Osteocyte (in vitro differentiated cells): ENCODE measurements around the gene OCIAD1. TPM values are rescaled to one million over a fixed set of nuclear protein-coding genes. Genes with fewer than 3 reads are reported as not detected.

Source experiments
- DNase-seq: peaks from one replicate; pipeline ENCODE4 v3.0.0; 2021; ENCODE audit warnings: mixed read lengths; ENCODE audit not compliant: unreplicated experiment; ENCODE audit errors: extremely low spot score
- H3K27ac Mint-ChIP-seq: one replicate; pipeline ENCODE4 v1.8.0; 2021; ENCODE audit warnings: mild to moderate bottlenecking, mixed read lengths; ENCODE audit not compliant: unreplicated experiment
- H3K27me3 Mint-ChIP-seq: one replicate; pipeline ENCODE4 v1.8.0; 2021; ENCODE audit warnings: mixed read lengths; ENCODE audit not compliant: unreplicated experiment
- H3K36me3 Mint-ChIP-seq: one replicate; pipeline ENCODE4 v1.8.0; 2021; ENCODE audit warnings: mixed read lengths; ENCODE audit not compliant: unreplicated experiment
- H3K4me1 Mint-ChIP-seq: one replicate; pipeline ENCODE4 v1.8.0; 2021; ENCODE audit warnings: mixed read lengths; ENCODE audit not compliant: unreplicated experiment
- H3K4me3 Mint-ChIP-seq: one replicate; pipeline ENCODE4 v1.8.0; 2021; ENCODE audit warnings: mild to moderate bottlenecking, moderate library complexity, mixed read lengths; ENCODE audit not compliant: unreplicated experiment
- H3K9me3 Mint-ChIP-seq: one replicate; pipeline ENCODE4 v1.8.0; 2021; ENCODE audit warnings: mixed read lengths; ENCODE audit not compliant: unreplicated experiment
- CTCF ChIP-seq: fragments of 200-600 bp; sonication (generic); IDR thresholded peaks from 2 replicates; pipeline ENCODE4 v1.5.0; 2021; ENCODE audit warnings: antibody characterized with exemption, mild to moderate bottlenecking, moderate library complexity
- total RNA-seq: library from RNA; stranded (reverse); gene quantifications from 2 replicates; pipeline ENCODE4 v1.2.1, GENCODE V29; 2021

Gene OCIAD1
- total RNA-seq, 1 donor from 2014 or later, result 165 TPM

GRCh38 chr4:48901196-48901595, 70.3 kb downstream of the OCIAD1 start:
- Mint-ChIP-seq H3K4me1 (peaks cover 40% of the 10 kb centered on the region), H3K27me3 (no peaks in the 10 kb centered on the region), H3K9me3 (no peaks in the 10 kb centered on the region), H3K27ac (no peak overlapping the region), H3K4me3 (no peak overlapping the region), H3K36me3 (no peaks in the 10 kb centered on the region)
- TF ChIP-seq CTCF, result no peak
- no peak for DNase-seq

- Mint-ChIP-seq H3K9me3 (no peaks in the 10 kb centered on the region), H3K36me3 (no peaks in the 10 kb centered on the region), H3K4me1 (peaks cover 44% of the 10 kb centered on the region), H3K27me3 (no peaks in the 10 kb centered on the region), H3K4me3 (no peak overlapping the region), H3K27ac (no peak overlapping the region)
- TF ChIP-seq CTCF, result no peak
- no peak for DNase-seq
These were observed 71.4 kb downstream of the OCIAD1 start for GRCh38 chr4:48902266-48902665.

GRCh38 chr4:48904101-48904500, 73.2 kb downstream of the OCIAD1 start:
- no peaks in the 10 kb centered on the region for H3K27me3 Mint-ChIP-seq
- no peak overlapping the region for H3K27ac Mint-ChIP-seq
- H3K36me3 Mint-ChIP-seq, result no peaks in the 10 kb centered on the region
- no peaks in the 10 kb centered on the region for H3K9me3 Mint-ChIP-seq
- no peak for DNase-seq
- no peak overlapping the region for H3K4me3 Mint-ChIP-seq
- H3K4me1 Mint-ChIP-seq, result peaks cover 34% of the 10 kb centered on the region
- TF ChIP-seq CTCF, result no peak

GRCh38 chr4:48904541-48905142, 73.8 kb downstream of the OCIAD1 start:
- peak overlapping the region; percentile 28 for H3K4me3 Mint-ChIP-seq
- H3K36me3 Mint-ChIP-seq, result no peaks in the 10 kb centered on the region
- no peaks in the 10 kb centered on the region for H3K9me3 Mint-ChIP-seq
- no peaks in the 10 kb centered on the region for H3K27me3 Mint-ChIP-seq
- peaks cover 31% of the 10 kb centered on the region for H3K4me1 Mint-ChIP-seq
- no peak for DNase-seq
- TF ChIP-seq CTCF, result no peak
- H3K27ac Mint-ChIP-seq, result peak overlapping the region; percentile 1

GRCh38 chr4:48905363-48906015, 74.6 kb downstream of the OCIAD1 start:
- no peak for DNase-seq
- Mint-ChIP-seq H3K27me3 (no peaks in the 10 kb centered on the region), H3K4me1 (peaks cover 28% of the 10 kb centered on the region), H3K4me3 (peak overlapping the region; percentile 53), H3K9me3 (no peaks in the 10 kb centered on the region), H3K27ac (peak overlapping the region; percentile 1), H3K36me3 (no peaks in the 10 kb centered on the region)
- no peak for TF ChIP-seq CTCF
